ENCODE measurements around the gene MAGI1. TPM values are rescaled to one million over a fixed set of nuclear protein-coding genes. Genes with fewer than 3 reads are reported as not detected.

The MAGI1 gene
- total and polyA plus RNA-seq, 2 donors (not counting 1 experiment from before 2014, with no cell fraction given): 15.7 to 23.7 TPM

- no peaks in the 10 kb centered on the region for H3K79me2 ChIP-seq (ENCODE audit: control insufficient read depth, insufficient read depth, low read length)
- TF ChIP-seq EZH2 (IDR thresholded peaks at IDR 0.05; ENCODE audit: low read length, missing control alignments): no peak
- no peak for TF ChIP-seq CTCF (conservative IDR thresholded peaks at IDR 0.05 in 1 of 2, IDR thresholded peaks at IDR 0.05 in 1 of 2; ENCODE audit: low read depth in 1 of 2, low read length in 2 of 2)
- H3K9me3 ChIP-seq (ENCODE audit: control insufficient read depth, insufficient read depth, low read depth, low read length): no peaks in the 10 kb centered on the region
- no peak overlapping the region for H3K27ac ChIP-seq (ENCODE audit: insufficient read depth, low read length)
- no peak overlapping the region for H3K9ac ChIP-seq (ENCODE audit: insufficient read depth, low read length)
- H3K4me3 ChIP-seq (replicated peaks in 1 of 4; ENCODE audit: control extremely low read depth in 1 of 4, insufficient read depth in 1 of 4, low read depth in 3 of 4, low read length in 4 of 4): no peak overlapping the region
- H3K4me1 ChIP-seq (ENCODE audit: control insufficient read depth, extremely low read depth, insufficient read depth, low read length): no peaks in the 10 kb centered on the region
- H2AFZ ChIP-seq (ENCODE audit: low read length): no peak overlapping the region
- H3K36me3 ChIP-seq (ENCODE audit: control insufficient read depth, insufficient read depth, low read length): no peaks in the 10 kb centered on the region
- no peak overlapping the region for H3K4me2 ChIP-seq (ENCODE audit: extremely low read depth, insufficient read depth, low read length)
- H4K20me1 ChIP-seq (ENCODE audit: control insufficient read depth, extremely low read depth, insufficient read depth, low read length): no peaks in the 10 kb centered on the region
- no peak for DNase-seq (ENCODE audit: low read depth in 2 of 2)
- H3K27me3 ChIP-seq (ENCODE audit: control insufficient read depth, insufficient read depth, low read length): no peaks in the 10 kb centered on the region
Measured at GRCh38 chr3:65445573-65446169, 593.0 kb downstream of the MAGI1 start.

GRCh38 chr3:65444447-65444815 is 594.3 kb downstream of the MAGI1 start:
- TF ChIP-seq EZH2 (IDR thresholded peaks at IDR 0.05; ENCODE audit: low read length, missing control alignments) (no peak), CTCF (conservative IDR thresholded peaks at IDR 0.05 in 1 of 2, IDR thresholded peaks at IDR 0.05 in 1 of 2; ENCODE audit: low read depth in 1 of 2, low read length in 2 of 2) (no peak)
- Histone ChIP-seq H3K4me3 (replicated peaks in 1 of 4; ENCODE audit: control extremely low read depth in 1 of 4, insufficient read depth in 1 of 4, low read depth in 3 of 4, low read length in 4 of 4) (no peak overlapping the region), H3K4me1 (ENCODE audit: control insufficient read depth, extremely low read depth, insufficient read depth, low read length) (no peaks in the 10 kb centered on the region), H3K36me3 (ENCODE audit: control insufficient read depth, insufficient read depth, low read length) (no peaks in the 10 kb centered on the region), H3K79me2 (ENCODE audit: control insufficient read depth, insufficient read depth, low read length) (no peaks in the 10 kb centered on the region), H3K27me3 (ENCODE audit: control insufficient read depth, insufficient read depth, low read length) (no peaks in the 10 kb centered on the region), H3K4me2 (ENCODE audit: extremely low read depth, insufficient read depth, low read length) (no peak overlapping the region), H3K9me3 (ENCODE audit: control insufficient read depth, insufficient read depth, low read depth, low read length) (no peaks in the 10 kb centered on the region), H3K9ac (ENCODE audit: insufficient read depth, low read length) (no peak overlapping the region), H4K20me1 (ENCODE audit: control insufficient read depth, extremely low read depth, insufficient read depth, low read length) (no peaks in the 10 kb centered on the region), H2AFZ (ENCODE audit: low read length) (no peak overlapping the region), H3K27ac (ENCODE audit: insufficient read depth, low read length) (no peak overlapping the region)
- no peak for DNase-seq (ENCODE audit: low read depth in 2 of 2)

GRCh38 chr3:65443739-65444446 is 594.8 kb downstream of the MAGI1 start:
- Histone ChIP-seq H3K27me3 (ENCODE audit: control insufficient read depth, insufficient read depth, low read length) (no peaks in the 10 kb centered on the region), H3K4me1 (ENCODE audit: control insufficient read depth, extremely low read depth, insufficient read depth, low read length) (no peaks in the 10 kb centered on the region), H3K9ac (ENCODE audit: insufficient read depth, low read length) (no peak overlapping the region), H3K27ac (ENCODE audit: insufficient read depth, low read length) (no peak overlapping the region), H2AFZ (ENCODE audit: low read length) (no peak overlapping the region), H3K4me2 (ENCODE audit: extremely low read depth, insufficient read depth, low read length) (no peak overlapping the region), H3K4me3 (replicated peaks in 1 of 4; ENCODE audit: control extremely low read depth in 1 of 4, insufficient read depth in 1 of 4, low read depth in 3 of 4, low read length in 4 of 4) (no peak overlapping the region), H3K79me2 (ENCODE audit: control insufficient read depth, insufficient read depth, low read length) (no peaks in the 10 kb centered on the region), H3K36me3 (ENCODE audit: control insufficient read depth, insufficient read depth, low read length) (no peaks in the 10 kb centered on the region), H3K9me3 (ENCODE audit: control insufficient read depth, insufficient read depth, low read depth, low read length) (no peaks in the 10 kb centered on the region), H4K20me1 (ENCODE audit: control insufficient read depth, extremely low read depth, insufficient read depth, low read length) (no peaks in the 10 kb centered on the region)
- DNase-seq (ENCODE audit: low read depth in 2 of 2): peak; percentile 17 to 56
- no peak for TF ChIP-seq EZH2 (IDR thresholded peaks at IDR 0.05; ENCODE audit: low read length, missing control alignments)
- TF ChIP-seq CTCF (conservative IDR thresholded peaks at IDR 0.05 in 1 of 2, IDR thresholded peaks at IDR 0.05 in 1 of 2; ENCODE audit: low read depth in 1 of 2, low read length in 2 of 2): no peak
